Measurements from ENCODE around the gene NUAK1. TPM values are rescaled to one million over a fixed set of nuclear protein-coding genes. Genes with fewer than 3 reads are reported as not detected.

Gene NUAK1
- total RNA-seq, 4 donors from 2014 or later = 18.9 to 34.5 (median 29.1) TPM

DNA sequence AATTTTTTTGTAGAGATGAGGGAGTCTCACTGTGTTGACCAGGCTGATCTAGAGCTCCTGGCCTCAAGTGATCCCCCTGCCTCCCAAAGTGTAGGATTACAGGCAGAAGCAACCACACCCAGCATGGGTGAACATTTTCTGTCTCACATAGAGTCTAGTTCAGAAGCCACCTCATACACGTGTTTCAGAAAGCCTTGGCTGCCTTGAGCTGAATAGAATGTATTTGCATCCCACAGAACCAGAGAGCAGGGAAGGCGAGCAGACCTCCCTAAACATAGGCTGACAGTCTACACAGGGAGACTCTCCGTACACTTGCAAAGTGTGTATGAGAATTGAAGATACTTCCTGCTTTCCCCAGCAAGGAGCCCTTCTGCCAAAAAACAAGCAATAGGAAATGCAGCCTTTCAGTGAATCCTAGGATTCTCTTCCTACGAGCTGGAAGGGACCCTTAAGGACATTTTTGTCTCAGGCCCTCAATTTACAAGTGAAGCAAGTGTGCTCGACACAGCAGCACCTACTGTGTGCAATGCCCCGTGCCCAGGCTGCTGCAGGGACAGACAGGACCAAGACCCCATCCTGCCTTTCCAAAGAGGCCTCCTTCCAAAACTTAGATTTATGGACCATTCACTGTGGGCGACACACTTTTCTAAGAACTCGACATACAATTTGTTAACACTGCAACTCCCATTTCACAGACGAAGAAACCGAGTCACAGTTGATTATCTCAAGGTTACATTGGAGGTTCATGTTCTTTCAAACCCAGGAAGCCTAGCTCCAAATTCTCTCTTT is 11.2 kb downstream of the NUAK1 start:
- H3K36me3 ChIP-seq = no peaks in the 10 kb centered on the region
- in situ Hi-C loops (cut with MboI; ENCODE audit: low sequenced_read_pairs in 4 of 4) (loop anchor here in 3 of 4 donors (25.0 kb wide), 2 partner anchors 315 to 715 kb away; no protein-coding TSS in a partner anchor), intact Hi-C loops (cut with DNase I; ENCODE audit: low total_unique reads) (no loop called here)
- H3K9me3 ChIP-seq = no peaks in the 10 kb centered on the region
- no peak for ATAC-seq
- no peak overlapping the region for H3K4me3 ChIP-seq
- no peaks in the 10 kb centered on the region for H3K27me3 ChIP-seq
- peak overlapping the region; percentile 84 to 90 (median 86) for H3K27ac ChIP-seq
- no peak for DNase-seq
- H3K4me1 ChIP-seq = peaks cover 66 to 83% of the 10 kb centered on the region in 2 donors
- no peak for TF ChIP-seq POLR2A (IDR thresholded peaks at IDR 0.05)
- TF ChIP-seq, protein P1, sequence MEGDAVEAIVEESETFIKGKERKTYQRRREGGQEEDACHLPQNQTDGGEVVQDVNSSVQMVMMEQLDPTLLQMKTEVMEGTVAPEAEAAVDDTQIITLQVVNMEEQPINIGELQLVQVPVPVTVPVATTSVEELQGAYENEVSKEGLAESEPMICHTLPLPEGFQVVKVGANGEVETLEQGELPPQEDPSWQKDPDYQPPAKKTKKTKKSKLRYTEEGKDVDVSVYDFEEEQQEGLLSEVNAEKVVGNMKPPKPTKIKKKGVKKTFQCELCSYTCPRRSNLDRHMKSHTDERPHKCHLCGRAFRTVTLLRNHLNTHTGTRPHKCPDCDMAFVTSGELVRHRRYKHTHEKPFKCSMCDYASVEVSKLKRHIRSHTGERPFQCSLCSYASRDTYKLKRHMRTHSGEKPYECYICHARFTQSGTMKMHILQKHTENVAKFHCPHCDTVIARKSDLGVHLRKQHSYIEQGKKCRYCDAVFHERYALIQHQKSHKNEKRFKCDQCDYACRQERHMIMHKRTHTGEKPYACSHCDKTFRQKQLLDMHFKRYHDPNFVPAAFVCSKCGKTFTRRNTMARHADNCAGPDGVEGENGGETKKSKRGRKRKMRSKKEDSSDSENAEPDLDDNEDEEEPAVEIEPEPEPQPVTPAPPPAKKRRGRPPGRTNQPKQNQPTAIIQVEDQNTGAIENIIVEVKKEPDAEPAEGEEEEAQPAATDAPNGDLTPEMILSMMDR (IDR thresholded peaks at IDR 0.05 in 4 of 5, conservative IDR thresholded peaks at IDR 0.05 in 1 of 5) = no peak

DNA sequence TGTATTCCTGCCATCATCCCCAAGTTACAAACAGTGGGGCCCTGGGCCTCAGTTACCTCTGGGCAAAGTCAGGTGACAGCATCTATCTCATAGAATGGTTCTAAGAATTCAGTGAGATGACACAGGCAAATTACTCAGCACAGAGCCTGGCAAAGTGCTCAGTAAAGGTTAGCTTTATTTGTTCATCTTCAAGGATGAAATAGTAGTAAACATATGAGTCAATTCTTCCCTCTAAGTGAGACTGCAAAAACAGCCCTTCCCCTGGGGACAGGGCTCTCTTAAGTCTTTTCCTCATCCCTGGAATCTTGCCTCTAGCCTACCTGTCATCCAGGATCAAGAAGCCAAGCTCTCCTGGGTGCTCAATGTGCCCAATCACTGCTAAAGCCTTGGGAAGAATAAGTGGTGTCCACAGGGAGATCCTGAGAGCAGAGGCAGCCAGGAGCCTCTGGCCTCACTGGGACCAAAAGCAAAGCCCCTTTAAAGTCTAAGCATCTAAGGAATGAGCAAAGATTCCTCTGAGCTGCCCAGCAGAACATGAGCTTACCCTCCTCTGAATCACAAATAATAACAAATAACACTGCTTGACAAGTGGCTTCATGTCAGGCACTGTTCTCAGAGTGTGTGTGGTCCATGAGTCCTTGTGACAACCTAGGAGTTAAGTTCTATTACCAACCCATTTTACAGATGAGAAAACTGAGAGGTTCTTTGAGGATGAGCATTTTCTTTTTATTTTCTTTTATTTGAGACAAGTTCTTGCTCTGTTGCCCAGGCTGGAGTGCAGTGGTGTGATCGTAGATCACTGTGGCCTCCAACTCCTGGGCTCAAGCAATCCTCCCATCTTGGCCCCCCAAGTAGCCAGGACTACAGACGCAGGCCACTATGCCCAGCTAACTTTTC is 12.1 kb downstream of the NUAK1 start:
- H3K27ac ChIP-seq = peak overlapping the region; percentile 84 to 90 (median 86)
- ATAC-seq (peak; percentile 64 to 65), DNase-seq (peak; percentile 70 to 75)
- H3K27me3 ChIP-seq = no peaks in the 10 kb centered on the region
- no peaks in the 10 kb centered on the region for H3K36me3 ChIP-seq
- H3K9me3 ChIP-seq = no peaks in the 10 kb centered on the region
- H3K4me3 ChIP-seq = no peak overlapping the region
- in situ Hi-C loops (cut with MboI; ENCODE audit: low sequenced_read_pairs in 4 of 4) = loop anchor here in 3 of 4 donors (25.0 kb wide), 2 partner anchors 314 to 714 kb away; no protein-coding TSS in a partner anchor
- H3K4me1 ChIP-seq = peaks cover 74 to 85% of the 10 kb centered on the region in 2 donors
- TF ChIP-seq, protein P1 (IDR thresholded peaks at IDR 0.05 in 4 of 5, conservative IDR thresholded peaks at IDR 0.05 in 1 of 5) = no peak
- no peak for TF ChIP-seq POLR2A (IDR thresholded peaks at IDR 0.05)
- intact Hi-C loops (cut with DNase I; ENCODE audit: low total_unique reads) = no loop called here

DNA sequence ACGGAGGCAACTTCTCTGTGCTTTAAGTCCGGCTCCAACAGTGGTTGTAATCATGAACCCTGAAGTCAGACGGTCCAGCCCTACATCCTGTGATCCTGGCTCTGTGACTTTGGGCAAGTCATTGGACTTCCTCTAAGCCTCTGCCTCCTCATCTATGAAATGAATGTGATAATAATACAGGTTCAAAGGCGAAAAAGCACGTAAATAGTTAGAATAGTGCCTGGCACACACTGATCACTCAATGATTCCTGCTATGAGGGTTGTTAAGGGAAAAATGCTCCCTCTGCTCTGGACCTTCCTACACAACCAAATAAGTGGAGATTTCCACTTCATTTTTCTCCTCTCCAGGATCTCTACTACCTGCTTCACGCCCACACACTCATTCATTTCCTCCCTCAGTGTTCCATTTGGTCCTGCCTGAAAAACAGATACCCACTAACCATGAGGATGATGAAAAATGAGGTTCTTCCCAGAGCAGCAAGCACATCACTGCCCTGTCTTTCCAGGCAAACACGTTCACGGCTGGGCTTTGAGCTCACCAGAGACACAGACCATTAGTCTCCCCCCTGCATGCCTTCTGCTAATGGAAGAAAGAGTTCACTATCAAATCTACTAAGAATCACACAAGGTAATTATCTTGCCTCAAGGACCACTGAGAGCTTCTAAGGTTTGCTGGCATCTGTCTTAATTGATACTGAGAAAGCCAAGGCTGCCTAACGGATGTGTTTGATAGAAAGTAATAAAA is 13.2 kb downstream of the NUAK1 start:
- ATAC-seq (no peak), DNase-seq (no peak)
- in situ Hi-C loops (cut with MboI; ENCODE audit: low sequenced_read_pairs in 4 of 4) = loop anchor here in 3 of 4 donors (25.0 kb wide), 2 partner anchors 313 to 713 kb away; no protein-coding TSS in a partner anchor
- Histone ChIP-seq H3K27ac (peak overlapping the region; percentile 84 to 90 (median 86)), H3K36me3 (no peaks in the 10 kb centered on the region), H3K27me3 (no peaks in the 10 kb centered on the region), H3K4me3 (no peak overlapping the region), H3K9me3 (no peaks in the 10 kb centered on the region), H3K4me1 (peaks cover 86 to 88% of the 10 kb centered on the region in 2 donors)
- intact Hi-C loops (cut with DNase I; ENCODE audit: low total_unique reads) = no loop called here
- TF ChIP-seq POLR2A (IDR thresholded peaks at IDR 0.05) = no peak
- TF ChIP-seq, protein P1 (IDR thresholded peaks at IDR 0.05 in 4 of 5, conservative IDR thresholded peaks at IDR 0.05 in 1 of 5) = no peak

DNA sequence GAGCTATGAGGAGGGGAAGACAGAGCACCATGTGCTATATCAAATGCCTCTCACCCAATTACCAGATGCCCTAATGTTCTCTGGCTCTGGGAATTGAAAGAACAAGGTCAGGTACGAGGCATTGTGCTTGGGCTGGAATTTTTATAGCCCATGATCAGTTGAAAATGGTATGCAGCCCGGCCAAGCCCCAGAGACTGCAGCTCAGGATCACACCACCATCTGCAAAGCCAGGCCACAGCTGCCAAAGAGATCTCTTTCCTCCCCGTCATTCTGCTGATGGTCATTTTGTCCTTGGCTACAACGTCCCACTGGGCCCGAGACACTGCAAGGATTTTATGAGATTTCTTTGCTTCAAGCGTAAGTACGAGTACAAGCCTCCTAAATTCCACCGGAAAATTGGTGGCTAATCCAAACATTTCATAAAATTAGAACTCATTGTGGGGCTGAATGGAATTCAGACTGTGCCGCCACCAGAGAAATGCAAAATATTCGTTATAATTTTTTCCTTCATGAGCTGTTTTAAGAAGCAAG is 15.1 kb downstream of the NUAK1 start:
- in situ Hi-C loops (cut with MboI; ENCODE audit: low sequenced_read_pairs in 4 of 4) = no loop called here
- intact Hi-C loops (cut with DNase I; ENCODE audit: low total_unique reads) = loop anchor here (1.0 kb wide), 1 partner anchor 9 kb away; no protein-coding TSS in a partner anchor
- no peaks in the 10 kb centered on the region for H3K27me3 ChIP-seq
- peak overlapping the region; percentile 6 to 28 (median 17) for H3K4me3 ChIP-seq
- H3K4me1 ChIP-seq = peaks cover 95 to 99% of the 10 kb centered on the region in 2 donors
- H3K27ac ChIP-seq = peak overlapping the region; percentile 84 to 90 (median 86)
- TF ChIP-seq, protein P1 (IDR thresholded peaks at IDR 0.05 in 4 of 5, conservative IDR thresholded peaks at IDR 0.05 in 1 of 5) = no peak
- peak in 1 of 2 donors; percentile 27 for TF ChIP-seq POLR2A (IDR thresholded peaks at IDR 0.05)
- peak; percentile 85 to 89 for ATAC-seq
- peak; percentile 95 for DNase-seq
- no peaks in the 10 kb centered on the region for H3K36me3 ChIP-seq
- H3K9me3 ChIP-seq = no peaks in the 10 kb centered on the region
